OCI-LY3 (cell line): ENCODE results near the gene CPA4.

Source experiments
- H2AFZ ChIP-seq: fragments of 200-600, 300-600 bp; shearing (Covaris generic); 2 replicates; pipeline ENCODE4 v1.6.0; 2014; ENCODE audit warnings: antibody characterized with exemption, low read depth, low read length
- H3K27ac ChIP-seq: fragments of 200-600, 300-600 bp; sonication (generic); 2 replicates; pipeline ENCODE4 v1.5.1; 2014; ENCODE audit warnings: mild to moderate bottlenecking, low read length, moderate library complexity, mixed read lengths
- H3K27me3 ChIP-seq: fragments of 200-600, 300-600 bp; sonication (generic); 2 replicates; pipeline ENCODE4 v1.6.1; 2014; ENCODE audit warnings: low read depth, low read length, mixed read lengths
- H3K36me3 ChIP-seq: fragments of 200-600, 300-600 bp; sonication (generic); replicated peaks from 2 replicates; pipeline ENCODE3; 2014; ENCODE audit warnings: low read depth, low read length, mixed read lengths
- H3K4me1 ChIP-seq: fragments of 300-600, 200-600 bp; sonication (generic); 2 replicates; pipeline ENCODE4 v1.6.1; 2014; ENCODE audit warnings: low read length, mixed read lengths
- H3K4me2 ChIP-seq: fragments of 200-600, 300-600 bp; sonication (generic); 2 replicates; pipeline ENCODE4 v1.6.1; 2014; ENCODE audit warnings: low read length, mixed read lengths
- H3K4me3 ChIP-seq: fragments of 300-600, 200-600 bp; sonication (generic); 2 replicates; pipeline ENCODE4 v1.5.1; 2014; ENCODE audit warnings: antibody characterized with exemption, mild to moderate bottlenecking, low read length, moderate library complexity
- H3K79me2 ChIP-seq: fragments of 300-600, 200-600 bp; shearing (Covaris generic); 2 replicates; pipeline ENCODE4 v1.6.1; 2014; ENCODE audit warnings: mild to moderate bottlenecking, low read length, mixed read lengths
- H3K9ac ChIP-seq: fragments of 300-600, 200-600 bp; shearing (Covaris generic); 2 replicates; pipeline ENCODE4 v1.6.0; 2014; ENCODE audit warnings: mild to moderate bottlenecking, low read length, moderate library complexity
- H3K9me3 ChIP-seq: fragments of 200-600, 300-600 bp; shearing (Covaris generic); 2 replicates; pipeline ENCODE4 v1.6.1; 2014; ENCODE audit warnings: low read length, mixed read lengths; ENCODE audit not compliant: insufficient read depth
- H4K20me1 ChIP-seq: fragments of 200-600, 300-600 bp; sonication (generic); 2 replicates; pipeline ENCODE4 v1.6.1; 2016; ENCODE audit warnings: low read length, mixed read lengths; ENCODE audit not compliant: insufficient read depth
- EZH2phosphoT487 ChIP-seq: fragments of 200-600 bp; shearing (Covaris generic); IDR thresholded peaks from 2 replicates; pipeline ENCODE4 v1.6.1; 2018; ENCODE audit warnings: antibody characterized with exemption, mixed run types, low read depth
- TF ChIP-seq, protein P1 (sequence below): fragments of 200-600, 300-600 bp; sonication (generic); IDR thresholded peaks from 2 replicates; pipeline ENCODE4 v1.5.1; 2014; ENCODE audit warnings: antibody characterized with exemption, low read length, low read depth

Gene CPA4

DNA sequence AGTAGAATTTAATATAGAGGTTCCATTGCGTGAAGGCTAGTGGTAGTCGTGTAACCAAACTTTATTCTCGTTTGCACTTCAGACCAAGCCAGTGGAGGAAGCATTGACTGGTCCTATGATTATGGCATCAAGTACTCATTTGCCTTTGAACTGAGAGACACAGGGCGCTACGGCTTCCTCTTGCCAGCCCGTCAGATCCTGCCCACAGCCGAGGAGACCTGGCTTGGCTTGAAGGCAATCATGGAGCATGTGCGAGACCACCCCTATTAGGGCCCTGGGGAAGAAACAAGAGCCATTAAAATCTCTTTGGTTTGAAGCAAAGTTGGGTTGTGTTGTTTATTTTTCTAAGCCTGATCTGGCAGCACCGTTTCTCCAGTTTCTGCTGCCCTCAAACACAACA lies 3.5 kb upstream of the CPA4 start:
- Histone ChIP-seq H3K4me1 (peaks cover 21% of the 10 kb centered on the region), H3K27ac (no peak overlapping the region), H3K36me3 (no peaks in the 10 kb centered on the region), H3K79me2 (no peaks in the 10 kb centered on the region), H3K4me3 (no peak overlapping the region), H3K4me2 (no peak overlapping the region), H3K9me3 (no peaks in the 10 kb centered on the region), H3K27me3 (peaks cover 2% of the 10 kb centered on the region; the same call in 1 of the 2 replicates), H2AFZ (no peak overlapping the region), H3K9ac (no peak overlapping the region), H4K20me1 (no peaks in the 10 kb centered on the region)
- TF ChIP-seq EZH2phosphoT487 = no peak
- TF ChIP-seq, protein P1, sequence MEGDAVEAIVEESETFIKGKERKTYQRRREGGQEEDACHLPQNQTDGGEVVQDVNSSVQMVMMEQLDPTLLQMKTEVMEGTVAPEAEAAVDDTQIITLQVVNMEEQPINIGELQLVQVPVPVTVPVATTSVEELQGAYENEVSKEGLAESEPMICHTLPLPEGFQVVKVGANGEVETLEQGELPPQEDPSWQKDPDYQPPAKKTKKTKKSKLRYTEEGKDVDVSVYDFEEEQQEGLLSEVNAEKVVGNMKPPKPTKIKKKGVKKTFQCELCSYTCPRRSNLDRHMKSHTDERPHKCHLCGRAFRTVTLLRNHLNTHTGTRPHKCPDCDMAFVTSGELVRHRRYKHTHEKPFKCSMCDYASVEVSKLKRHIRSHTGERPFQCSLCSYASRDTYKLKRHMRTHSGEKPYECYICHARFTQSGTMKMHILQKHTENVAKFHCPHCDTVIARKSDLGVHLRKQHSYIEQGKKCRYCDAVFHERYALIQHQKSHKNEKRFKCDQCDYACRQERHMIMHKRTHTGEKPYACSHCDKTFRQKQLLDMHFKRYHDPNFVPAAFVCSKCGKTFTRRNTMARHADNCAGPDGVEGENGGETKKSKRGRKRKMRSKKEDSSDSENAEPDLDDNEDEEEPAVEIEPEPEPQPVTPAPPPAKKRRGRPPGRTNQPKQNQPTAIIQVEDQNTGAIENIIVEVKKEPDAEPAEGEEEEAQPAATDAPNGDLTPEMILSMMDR = no peak

- Histone ChIP-seq H3K9ac (no peak overlapping the region), H3K4me3 (no peak overlapping the region), H3K27me3 (peaks cover 4% of the 10 kb centered on the region; the same call in 1 of the 2 replicates), H2AFZ (no peak overlapping the region), H4K20me1 (no peaks in the 10 kb centered on the region), H3K9me3 (no peaks in the 10 kb centered on the region), H3K27ac (no peak overlapping the region), H3K4me1 (peaks cover 23% of the 10 kb centered on the region), H3K36me3 (no peaks in the 10 kb centered on the region), H3K79me2 (no peaks in the 10 kb centered on the region), H3K4me2 (no peak overlapping the region)
- no peak for TF ChIP-seq EZH2phosphoT487
- TF ChIP-seq, protein P1 = no peak
Measured at GRCh38 chr7:130290745-130291144, 2.2 kb upstream of the CPA4 start.

DNA sequence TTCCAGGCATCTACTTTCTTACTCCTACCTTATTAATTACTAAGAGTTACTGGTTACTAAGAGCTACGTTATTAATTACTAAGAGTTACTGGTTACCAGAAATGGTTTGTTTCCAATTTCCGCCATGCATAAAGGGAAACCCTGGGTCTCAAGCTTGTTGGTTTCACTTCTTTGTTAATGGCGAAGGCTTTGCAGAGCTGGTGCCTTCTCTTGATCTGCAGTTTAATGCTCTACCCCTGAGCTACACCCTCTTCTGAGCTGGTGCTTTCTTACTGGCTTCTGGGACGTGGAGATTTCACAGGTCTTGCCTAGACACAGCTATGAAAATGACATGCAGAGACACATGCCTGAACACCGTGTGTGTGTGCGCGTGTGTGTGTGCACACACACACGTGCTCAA lies 560 bp downstream of the CPA4 start:
- Histone ChIP-seq H3K27ac (peak overlapping the region; percentile 49), H2AFZ (peak overlapping the region; percentile 62; the same call in 1 of the 2 replicates), H3K4me2 (peak overlapping the region; percentile 62), H3K27me3 (peaks cover 4% of the 10 kb centered on the region; the same call in 1 of the 2 replicates), H3K36me3 (no peaks in the 10 kb centered on the region), H4K20me1 (no peaks in the 10 kb centered on the region), H3K4me3 (peak overlapping the region; percentile 45), H3K9me3 (no peaks in the 10 kb centered on the region), H3K79me2 (no peaks in the 10 kb centered on the region), H3K9ac (0 out of 2 replicates have a peak overlapping the region, but pooled peaks have one; percentile 3), H3K4me1 (peaks cover 23% of the 10 kb centered on the region)
- no peak for TF ChIP-seq EZH2phosphoT487

DNA sequence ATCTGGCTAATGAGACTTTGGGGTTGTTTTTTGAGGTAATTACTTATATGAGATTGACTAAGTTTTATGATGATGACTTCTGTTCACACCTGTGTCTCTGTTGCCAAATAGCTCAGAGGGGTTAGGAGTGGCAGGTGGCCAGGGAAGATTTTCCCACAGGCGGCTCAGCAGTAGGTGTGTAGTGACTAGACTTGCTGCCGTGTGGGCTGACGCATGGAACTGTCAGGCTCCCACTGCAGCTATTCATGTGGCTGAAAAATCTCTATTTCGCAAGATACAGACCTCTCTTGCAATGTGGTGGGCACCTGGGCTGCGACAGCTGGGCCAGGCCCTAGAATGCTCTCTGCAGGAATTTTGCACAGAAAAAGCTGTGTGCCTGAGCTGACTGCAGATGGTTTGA lies 1.4 kb downstream of the CPA4 start:
- Histone ChIP-seq H3K27me3 (peaks cover 7% of the 10 kb centered on the region), H3K9ac (no peak overlapping the region), H3K4me3 (no peak overlapping the region)

More for the DNA sequence above, 1.4 kb downstream of the CPA4 start:
- peaks cover 23% of the 10 kb centered on the region for H3K4me1 ChIP-seq
- no peak overlapping the region for H3K27ac ChIP-seq
- H4K20me1 ChIP-seq = no peaks in the 10 kb centered on the region
- no peaks in the 10 kb centered on the region for H3K79me2 ChIP-seq
- peak overlapping the region; percentile 62 for H3K4me2 ChIP-seq
- TF ChIP-seq, protein P1 = no peak
- H2AFZ ChIP-seq = no peak overlapping the region
- no peaks in the 10 kb centered on the region for H3K36me3 ChIP-seq
- H3K9me3 ChIP-seq = no peaks in the 10 kb centered on the region
